Effector CD4-positive, alpha-beta T cell (primary cell): ENCODE measurements around the gene PRND. TPM values are rescaled to one million over a fixed set of nuclear protein-coding genes. Genes with fewer than 3 reads are reported as not detected.
"Not testable (repeated sequence)": the region's sequence is repeated elsewhere in the genome, so short reads cannot be mapped to it uniquely, and the experiment has no call there.

Experiments
- DNase-seq: peaks from one replicate; pipeline ENCODE4 v3.0.0-alpha.2; 2020
- total RNA-seq: gene quantifications from one replicate; lab custom pipeline; 2026; lab: John Stamatoyannopoulos, UW

The PRND gene
- total RNA-seq = not detected

DNA sequence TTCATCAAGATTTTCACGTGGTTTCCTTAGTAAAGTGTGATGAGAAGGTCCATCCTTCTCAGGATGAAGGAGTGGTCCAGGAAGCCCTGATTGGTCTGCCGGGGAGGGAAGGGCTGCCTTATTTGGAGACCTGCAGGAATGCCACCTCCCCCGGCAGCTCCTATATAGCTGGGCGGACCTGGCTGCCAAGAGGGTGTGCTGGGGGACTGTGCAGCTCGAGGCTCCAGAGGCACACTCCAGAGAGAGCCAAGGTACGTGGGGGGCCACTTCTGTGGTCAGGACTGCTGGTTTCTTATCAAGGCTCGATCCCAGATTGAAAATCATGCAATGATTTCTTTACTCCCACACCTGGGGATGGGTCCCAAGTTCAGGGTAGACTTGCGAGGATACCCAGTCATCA, at the start of gene PRND:
Gene PRND, plus strand, starts transcription at position 191 of the 400 bp plus-strand sequence. CDS start 2,643 bp downstream, outside the sequence.
- no peak for DNase-seq

DNA sequence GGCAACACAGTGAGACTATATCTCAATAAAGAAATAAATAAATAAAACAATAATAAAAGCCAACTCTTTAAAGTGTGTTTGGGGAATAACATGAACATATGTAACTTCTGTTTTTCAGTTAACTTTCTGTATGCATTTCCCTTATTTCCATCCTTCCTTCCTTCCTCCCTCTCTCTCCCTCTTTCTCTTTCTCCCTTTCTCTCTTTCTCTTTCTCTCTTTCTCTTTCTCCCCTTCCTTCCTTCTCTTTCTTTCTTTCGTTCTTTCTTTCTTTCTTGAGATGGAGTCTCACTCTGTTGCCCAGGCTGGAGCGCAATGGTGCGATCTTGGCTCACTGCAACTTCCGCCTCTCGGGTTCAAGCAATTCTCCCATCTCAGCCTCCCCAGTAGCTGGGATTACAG, 48.8 kb upstream of the PRND start:
- no peak for DNase-seq

- no peak for DNase-seq
Measured at GRCh38 chr20:4673371-4674001, 48.2 kb upstream of the PRND start.

- DNase-seq = no peak
Measured at GRCh38 chr20:4674672-4675071, 47.0 kb upstream of the PRND start.

DNA sequence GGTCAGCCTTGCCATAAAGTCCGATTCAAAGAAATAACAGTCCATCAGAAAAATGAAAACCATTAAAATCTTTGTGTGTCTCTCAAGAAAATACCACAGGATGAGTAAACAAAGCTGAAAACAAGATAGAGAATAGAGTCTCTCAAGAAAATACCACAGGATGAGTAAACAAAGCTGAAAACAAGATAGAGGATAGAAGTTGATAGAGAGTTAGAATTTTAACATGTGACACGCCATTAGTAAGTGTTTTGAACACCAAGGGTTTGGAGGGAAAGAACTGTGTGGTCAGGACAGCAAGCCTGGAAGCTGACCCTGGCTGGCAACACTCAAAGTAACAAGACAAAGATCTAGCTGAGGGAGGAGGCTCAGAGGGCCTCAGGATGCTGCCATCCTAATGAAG, 43.9 kb upstream of the PRND start:
- DNase-seq = no peak

DNA sequence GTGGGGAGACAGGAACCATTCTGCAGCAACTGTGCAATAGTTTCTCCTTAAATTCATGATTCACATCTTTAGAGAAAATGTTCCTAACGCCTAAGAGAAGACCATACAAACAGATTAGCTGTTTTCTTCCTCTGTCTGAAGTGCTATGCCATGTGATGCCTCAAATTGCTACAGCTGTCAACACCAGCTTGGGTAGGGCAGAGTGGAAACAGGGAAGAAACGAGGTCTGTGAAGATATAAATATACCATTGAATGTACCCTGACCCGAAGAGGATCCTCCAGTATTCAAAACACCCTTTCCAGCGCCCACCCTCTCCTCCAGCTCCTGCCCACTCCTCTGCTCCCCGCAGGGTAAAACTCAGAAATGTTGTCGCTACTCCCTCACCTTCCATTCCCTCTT, 40.3 kb upstream of the PRND start:
- DNase-seq = no peak

GRCh38 chr20:4681991-4682401, 39.7 kb upstream of the PRND start:
- no peak for DNase-seq

DNA sequence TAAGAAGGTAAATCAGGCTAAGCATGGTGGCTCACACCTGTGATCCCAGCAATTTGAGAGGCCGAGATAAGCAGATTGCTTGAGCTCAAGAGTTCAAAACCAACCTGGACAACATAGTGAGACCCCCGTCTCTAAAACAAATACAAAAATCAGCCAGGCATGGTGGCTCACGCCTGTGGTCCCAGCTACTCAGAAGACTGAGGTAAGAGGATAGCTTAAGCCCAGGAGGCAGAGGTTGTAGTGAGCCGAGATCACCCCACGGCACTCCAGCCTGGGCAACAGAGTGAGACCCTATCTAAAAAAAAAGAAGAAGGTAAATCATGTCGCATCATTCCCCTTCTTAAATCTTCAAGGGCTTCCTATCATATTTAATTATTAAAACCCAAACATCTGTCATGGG, 39.0 kb upstream of the PRND start:
- no peak for DNase-seq

GRCh38 chr20:4683261-4683660, 38.4 kb upstream of the PRND start:
- DNase-seq = no peak

DNA sequence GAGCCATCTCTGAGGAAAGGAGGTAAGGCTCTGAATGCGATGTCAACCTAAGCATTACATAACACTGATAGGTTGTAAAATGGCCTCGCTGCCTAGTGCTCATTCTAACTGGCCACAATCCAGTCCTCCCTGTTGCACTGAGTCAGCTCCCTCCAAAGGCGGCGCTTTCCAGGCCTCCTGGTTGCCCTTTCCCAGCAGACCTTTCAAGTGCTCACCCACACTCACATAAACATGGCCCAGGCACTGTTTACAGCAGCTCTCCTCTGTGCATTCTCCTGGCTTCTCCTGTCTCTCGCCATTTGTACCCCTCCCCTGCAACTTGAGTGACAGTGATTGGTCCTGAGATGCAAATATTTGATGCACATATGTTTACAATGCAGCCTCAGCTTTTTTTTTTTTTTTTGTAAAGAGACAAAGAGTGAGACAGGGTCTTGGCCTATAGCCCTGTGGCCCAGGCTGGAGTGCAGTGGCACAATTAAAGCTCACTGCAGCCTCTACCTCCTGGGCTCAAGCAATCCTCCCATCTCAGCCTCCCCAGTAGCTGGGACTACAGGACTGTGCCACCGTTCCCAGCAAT, 36.8 kb upstream of the PRND start:
- no peak for DNase-seq

DNA sequence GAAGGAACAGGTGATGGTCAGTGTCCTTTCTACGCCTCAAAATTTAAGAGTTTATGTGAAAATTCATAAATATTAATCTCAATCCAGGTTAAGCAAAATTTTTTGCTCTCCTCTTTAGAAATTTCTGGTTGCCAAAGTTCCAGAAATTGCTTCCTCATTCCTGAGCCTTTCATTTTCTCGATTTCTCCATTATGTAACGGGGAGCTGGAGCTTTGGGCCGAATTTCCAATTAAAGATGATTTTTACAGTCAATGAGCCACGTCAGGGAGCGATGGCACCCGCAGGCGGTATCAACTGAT, 35.8 kb upstream of the PRND start:
- DNase-seq = no peak

DNA sequence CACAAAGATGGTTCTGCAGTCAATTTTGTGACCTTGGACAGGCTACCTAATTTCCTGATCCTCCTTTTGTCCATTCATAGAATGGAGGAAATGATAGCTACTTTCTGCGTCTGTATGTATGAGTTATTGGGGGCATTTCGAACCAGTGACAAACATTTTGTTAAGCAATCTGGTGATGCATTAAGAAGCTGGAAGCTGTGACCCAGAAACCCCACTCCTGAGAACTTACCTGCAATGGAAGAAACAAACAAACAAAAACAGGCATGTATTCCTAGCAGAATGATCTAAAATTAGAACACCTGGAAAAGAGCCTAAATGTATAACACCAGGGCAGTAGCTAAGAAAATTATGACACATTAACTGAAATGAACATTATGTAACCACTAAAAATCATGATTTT, 33.4 kb upstream of the PRND start:
- DNase-seq = no peak

DNA sequence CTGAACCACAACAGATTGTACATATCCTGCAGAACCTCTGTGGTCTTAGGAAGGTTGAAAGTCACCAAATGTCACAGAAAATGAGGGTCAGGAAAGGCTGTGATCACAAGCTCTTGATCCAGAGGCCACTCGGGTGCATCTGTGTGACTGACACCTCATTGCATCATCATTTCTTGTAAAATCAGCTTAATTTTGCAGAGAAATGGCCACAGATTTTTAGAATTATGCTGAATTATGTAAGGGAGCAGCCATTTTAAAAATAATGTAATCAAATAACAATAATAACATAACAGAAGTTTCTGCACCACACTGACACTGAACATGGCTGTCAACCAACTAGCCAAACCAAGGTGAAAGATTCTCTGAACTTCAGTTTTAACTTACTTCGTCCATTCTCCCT, 32.5 kb upstream of the PRND start:
- DNase-seq = no peak

GRCh38 chr20:4691753-4692152, 30.0 kb upstream of the PRND start:
- no peak for DNase-seq

- DNase-seq = no peak
Measured at GRCh38 chr20:4694076-4694475, 27.6 kb upstream of the PRND start.

DNA sequence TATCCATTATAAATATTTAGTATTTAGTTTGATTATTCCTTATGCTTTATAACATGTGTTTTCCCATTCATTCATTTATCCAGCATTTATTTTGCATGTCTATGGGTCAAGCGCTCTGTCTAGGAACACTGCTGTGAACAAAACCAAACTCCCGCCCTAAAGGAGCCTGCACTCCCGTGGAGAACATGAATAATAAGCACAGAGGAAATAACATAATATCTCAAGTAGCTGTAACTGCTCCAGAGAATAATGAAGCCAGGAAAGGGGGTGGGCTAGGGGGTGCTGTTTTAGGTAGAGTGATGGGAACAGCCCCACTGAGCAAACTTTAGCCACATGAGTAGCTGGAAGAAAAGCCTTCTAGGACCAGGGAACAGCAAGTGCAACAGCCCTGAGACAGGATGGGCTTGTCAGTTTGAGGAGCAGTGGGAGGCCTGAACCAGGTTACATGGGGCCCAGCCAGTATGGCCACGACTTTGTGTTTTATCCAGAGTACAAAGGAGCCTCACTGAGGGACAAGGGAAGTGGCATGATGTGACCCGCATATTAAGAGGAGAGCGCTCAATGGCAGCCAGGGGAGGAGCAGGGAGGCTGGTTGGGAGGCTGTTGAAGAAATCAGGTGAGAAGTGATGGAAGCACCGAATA, 24.4 kb upstream of the PRND start:
- no peak for DNase-seq

DNA sequence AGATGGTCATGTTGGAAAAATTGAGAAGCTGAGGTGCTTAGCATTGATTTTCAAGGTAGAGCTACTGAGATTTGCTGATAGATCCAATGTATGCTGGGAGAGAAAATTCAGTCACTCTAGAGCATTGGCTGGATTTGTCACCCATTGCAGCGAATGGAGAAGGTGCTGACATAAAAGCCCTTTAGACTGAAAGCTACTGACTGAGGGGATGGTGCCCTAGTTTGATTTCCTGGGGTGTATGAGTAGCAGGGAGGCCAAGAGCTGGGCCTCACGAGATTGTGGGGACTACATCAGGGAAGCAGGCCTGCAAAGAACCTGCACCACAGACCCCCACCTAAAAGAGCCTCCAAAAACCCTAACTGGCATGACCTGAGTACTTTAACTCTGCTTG, 23.9 kb upstream of the PRND start:
- DNase-seq = no peak

DNA sequence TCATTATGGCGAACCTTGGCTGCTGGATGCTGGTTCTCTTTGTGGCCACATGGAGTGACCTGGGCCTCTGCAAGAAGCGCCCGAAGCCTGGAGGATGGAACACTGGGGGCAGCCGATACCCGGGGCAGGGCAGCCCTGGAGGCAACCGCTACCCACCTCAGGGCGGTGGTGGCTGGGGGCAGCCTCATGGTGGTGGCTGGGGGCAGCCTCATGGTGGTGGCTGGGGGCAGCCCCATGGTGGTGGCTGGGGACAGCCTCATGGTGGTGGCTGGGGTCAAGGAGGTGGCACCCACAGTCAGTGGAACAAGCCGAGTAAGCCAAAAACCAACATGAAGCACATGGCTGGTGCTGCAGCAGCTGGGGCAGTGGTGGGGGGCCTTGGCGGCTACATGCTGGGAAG, 22.5 kb upstream of the PRND start:
- DNase-seq = no peak

- DNase-seq = no peak
Measured at GRCh38 chr20:4699957-4700356, 21.8 kb upstream of the PRND start.

GRCh38 chr20:4702562-4703280, 19.0 kb upstream of the PRND start:
- no peak for DNase-seq

GRCh38 chr20:4703281-4703676, 18.4 kb upstream of the PRND start:
- no peak for DNase-seq

GRCh38 chr20:4706941-4707340, 14.8 kb upstream of the PRND start:
- not testable (repeated sequence) for DNase-seq

DNA sequence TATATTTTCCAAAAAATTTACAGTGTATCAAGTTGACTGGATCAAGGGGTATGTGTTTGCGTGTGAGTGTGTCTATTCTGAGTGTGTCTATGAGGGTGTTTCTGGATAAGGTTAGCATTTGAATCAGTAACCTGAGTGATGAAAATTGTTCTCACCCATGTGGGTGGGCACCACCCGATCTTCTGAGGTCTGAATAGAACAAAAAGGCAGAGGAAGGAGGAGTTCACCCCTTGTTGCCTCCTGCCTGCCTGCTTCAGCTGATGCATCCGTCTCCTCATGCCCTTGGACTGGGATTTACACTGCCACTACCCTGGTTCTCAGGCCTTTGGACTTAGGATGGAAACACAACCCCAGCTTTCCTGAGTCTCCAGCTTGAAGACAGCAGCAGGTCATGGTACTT, 13.7 kb upstream of the PRND start:
- no peak for DNase-seq

DNA sequence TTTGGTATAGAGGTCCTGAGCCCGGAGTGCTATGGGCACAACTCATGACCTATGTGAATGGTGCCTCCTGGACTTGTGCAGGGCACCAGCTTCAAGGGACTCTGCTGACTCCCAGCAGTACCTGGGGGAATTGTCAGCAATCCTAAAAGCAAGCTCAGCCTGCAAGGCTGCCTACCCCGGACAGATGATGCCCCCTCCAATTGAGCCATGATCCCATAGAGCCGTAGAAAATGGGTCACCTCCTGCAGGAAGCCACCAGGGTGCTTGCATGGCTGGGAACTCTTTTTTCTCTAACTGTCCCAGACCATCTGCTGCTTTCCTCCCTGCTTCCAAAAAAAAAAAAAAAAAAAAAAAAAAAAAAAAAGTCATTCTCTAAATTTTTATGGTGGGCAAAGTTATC, 12.9 kb upstream of the PRND start:
- no peak for DNase-seq
